KG1 (cell line): Measurements from ENCODE around the gene ZBTB38.

Experiments
- DNase-seq: peaks from one replicate; lab custom pipeline; 2025; lab: John Stamatoyannopoulos, UW

The ZBTB38 gene

DNA sequence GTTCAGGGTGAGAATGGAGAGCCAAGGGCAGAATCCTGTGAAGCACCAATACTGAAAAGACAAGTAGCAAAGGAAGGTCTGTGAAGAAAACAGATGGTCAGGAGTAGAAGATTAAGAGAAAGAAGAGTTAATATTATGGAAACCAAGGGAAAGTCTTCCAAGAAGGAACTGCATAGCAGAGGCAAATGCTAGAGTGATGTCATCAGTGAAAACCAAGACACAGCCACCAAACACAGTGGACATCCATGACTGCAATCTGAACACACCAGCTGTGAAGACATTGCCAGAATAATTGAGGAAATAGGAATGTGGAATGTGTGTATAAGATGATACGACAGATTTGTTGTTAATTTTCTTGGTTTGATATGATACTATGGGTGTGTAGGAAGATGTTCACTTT lies 26.8 kb upstream of the ZBTB38 start:
- DNase-seq: no peak

DNA sequence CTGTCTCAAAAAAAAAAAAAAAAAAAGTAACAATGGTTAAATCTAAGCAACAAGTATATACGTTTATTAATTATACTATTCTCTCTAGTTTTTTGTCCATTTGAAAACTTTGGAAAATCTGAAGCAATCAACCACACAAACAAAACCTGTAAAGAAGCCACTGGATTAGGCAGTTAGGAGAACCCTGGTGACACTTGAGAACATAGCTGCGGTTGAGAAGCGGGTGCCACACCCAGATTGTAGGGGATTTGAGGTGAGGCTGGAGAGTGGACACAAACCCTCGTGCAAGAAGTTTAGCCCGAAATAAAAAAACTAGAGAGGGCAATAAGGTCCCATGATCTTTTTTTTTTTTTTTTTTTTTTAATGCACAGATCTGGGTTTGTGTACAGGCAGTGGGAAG lies 25.9 kb upstream of the ZBTB38 start:
- DNase-seq: no peak

DNA sequence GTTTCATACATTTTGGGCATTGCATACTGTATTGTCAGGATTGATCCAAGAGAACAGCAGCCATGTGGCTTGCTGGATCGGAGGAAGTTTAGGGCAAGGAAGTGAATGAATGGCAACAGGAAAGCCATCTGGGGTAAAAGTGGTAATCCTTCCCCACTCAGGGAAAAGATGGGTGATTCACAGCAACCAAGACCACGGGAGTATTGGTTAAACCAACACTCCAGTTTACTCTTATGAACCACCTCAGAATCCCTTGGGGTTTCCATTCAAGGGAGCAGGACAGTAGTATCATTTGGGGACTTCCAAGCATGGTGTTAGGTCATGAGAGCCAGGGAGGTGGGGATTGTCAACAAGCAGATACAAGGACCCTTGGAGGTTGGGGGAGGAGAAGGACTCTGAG lies 25.2 kb upstream of the ZBTB38 start:
- no peak for DNase-seq

DNA sequence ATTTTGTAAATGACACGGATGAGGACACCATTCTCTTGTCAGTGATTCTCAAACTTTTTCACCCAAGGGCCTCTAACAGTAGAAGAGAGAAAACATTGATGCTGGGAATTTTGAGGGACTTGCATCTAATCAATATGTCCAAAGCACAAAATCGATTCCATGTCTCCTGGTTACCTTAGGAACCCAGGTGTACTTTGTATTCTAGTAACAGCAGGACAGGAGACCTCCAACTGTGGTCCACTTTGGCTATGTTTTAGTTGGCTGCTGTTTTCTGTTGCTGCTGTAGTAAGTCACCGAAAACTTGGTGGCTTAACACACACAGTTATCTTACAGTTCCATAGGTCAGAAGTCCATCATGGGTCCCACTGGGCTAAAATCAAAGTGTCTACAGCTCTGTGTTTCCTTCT lies 24.4 kb upstream of the ZBTB38 start:
- DNase-seq: no peak

DNA sequence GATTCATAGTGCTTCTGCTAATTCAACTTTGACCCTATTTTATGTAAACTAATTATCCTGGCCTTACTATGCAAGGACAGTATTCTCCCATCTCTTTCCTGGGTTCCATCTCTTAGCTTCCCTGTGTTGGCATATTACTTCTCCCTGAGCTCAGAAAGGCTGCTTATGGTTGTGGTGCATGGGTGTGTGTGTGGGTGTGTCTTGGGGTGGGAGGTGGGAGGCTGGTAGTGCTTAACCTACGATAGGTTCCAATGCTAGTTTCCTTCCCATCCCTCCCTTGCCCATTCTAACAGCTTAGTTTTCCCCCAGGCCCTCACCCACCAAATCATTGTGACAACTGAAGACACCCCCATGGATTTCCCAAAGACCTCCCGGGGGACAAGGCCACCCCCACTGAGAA lies 22.8 kb upstream of the ZBTB38 start:
- DNase-seq: no peak

DNA sequence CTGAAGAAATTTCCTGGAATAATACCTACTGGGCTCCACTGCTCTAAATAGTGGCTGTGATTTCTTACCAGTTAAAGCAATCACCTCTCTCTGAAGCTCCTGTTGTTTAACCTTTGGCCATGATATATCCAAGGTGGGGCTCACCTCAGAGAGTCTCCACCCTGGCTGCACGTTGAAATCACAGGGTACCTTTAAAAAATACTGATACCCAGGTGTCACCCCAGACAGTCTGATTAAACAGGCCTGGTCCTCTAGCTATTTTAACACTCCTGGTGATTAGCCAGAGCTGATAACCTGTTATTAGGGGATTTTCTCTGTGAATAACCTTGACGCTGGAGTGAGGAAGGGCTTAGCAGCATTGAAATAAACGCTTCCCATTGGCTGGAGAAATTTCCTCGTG lies 22.3 kb upstream of the ZBTB38 start:
- DNase-seq: no peak

DNA sequence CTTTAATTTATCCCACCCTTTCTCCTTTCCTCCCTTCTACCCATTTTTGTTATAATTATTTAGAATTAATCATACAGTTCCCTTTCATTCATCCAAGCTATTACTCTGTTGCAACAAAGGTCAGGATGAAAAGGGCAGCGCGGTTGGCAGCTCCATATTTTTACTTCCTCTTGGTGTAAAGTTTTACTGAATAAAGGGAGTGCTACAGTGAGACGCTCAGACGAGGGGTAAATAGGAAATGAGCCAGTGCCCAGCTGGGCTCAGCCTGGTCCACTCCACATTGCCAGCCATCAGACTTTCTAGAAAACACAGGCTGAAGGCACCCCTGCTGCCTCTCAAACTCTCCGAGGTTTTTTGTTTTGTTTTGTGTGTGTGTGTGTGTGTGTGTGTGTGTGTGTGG lies 21.9 kb upstream of the ZBTB38 start:
- no peak for DNase-seq

DNA sequence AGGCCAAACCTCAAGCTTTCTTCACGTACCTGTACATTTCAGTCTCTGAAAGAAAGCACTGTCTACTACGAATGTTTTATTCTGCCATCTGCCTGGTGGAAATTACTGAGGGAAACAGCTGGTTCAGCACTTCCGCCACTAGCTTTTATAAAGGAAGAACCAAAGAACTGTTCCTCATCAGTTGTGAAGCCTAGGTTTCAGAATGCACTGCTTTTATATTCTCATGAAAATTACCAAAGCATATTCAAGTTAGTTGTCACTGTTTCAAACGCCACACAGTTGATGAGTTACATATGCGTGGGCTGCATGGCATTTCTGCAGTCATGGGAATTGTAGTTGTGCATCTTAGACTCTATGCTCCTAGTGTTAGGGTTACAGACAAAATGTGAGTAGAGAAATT lies 21.5 kb upstream of the ZBTB38 start:
- DNase-seq: no peak

DNA sequence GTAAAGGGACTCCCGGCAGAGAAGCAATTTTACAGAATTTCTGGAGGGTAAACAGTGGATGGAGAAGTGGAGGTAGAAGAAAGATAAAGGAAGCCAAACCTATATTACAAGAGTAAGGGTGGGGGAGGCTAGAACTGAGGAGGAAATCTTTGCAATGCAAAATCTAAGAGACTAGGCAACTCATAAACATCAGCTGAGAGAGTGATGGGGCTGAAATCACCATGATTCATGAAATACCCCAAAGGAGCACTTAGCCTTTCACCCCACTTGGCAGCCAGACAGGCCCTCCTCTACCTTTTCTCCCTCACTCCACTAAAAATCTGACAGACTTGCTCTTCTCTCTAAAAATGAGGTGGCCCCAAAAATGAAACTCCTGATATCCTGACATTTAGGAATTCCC lies 19.5 kb upstream of the ZBTB38 start:
- DNase-seq: no peak

DNA sequence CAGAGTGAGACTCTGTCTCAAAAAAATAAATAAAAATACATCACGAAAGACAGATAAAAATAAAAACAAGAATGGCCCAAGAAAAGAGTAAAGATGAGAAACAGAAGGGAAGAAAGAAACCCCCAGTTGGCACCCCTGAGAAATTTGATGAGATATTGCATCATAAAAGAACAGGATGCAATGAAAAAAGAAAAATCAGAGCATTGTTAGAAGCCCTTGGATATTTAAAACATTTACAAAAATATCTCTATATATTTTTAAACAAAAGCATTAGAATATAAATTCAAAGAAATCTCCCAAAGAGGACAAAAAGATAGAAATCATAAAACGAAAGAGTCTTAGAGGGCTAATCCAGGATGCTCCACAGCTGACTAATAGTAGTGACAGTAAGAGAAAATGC lies 18.6 kb upstream of the ZBTB38 start:
- no peak for DNase-seq

DNA sequence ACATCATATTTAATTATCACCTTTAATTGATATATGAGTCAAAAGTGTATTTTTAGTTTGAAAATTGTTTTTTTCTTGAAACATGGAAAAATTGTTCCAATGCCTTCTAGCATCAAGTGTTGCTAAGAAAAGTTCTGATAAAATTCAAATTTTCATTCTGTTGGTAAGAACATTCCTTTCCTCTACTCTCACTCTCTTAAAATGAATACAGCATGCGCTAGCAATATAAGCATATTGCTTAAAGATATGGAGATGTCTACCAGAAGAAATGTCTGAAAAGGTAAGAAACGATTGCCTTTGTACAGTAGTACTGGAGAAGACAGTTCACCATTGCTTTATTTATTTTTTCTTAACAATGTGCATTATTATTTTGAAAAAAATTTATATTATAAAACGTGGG lies 17.6 kb upstream of the ZBTB38 start:
- no peak for DNase-seq

DNA sequence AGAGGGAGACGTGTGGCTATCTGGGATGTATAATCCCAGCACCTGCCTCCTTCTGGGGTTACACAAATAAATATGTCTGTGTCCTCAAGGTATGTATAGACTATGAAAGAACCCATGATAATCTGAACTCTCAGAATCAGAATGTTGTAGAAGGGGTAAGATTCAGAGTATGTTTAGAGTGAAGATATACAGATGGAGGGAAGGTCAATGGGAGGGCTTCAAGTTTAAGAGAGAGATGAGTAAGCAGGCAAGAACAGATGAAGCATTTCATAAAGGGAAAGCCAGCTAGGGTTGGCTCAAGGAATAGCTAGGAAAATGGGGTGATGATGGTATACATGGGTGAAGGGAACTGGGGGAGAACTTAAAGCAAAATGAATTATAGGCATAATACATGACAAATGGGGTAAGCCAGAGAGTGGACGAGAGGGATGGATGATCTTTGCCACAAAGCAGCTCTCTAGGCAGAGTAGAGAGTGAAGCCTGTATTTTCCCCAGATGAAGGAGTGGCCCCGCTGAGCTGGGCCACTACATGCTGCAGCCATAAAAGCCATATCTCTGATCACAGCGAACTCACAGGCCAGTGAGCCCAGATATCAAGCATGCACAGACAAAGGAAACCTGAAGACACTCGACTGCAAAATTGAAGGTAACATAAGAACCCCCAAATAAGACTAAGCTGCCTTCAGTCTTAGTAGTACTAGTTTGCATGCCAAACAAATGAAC lies 15.9 kb upstream of the ZBTB38 start:
- no peak for DNase-seq

DNA sequence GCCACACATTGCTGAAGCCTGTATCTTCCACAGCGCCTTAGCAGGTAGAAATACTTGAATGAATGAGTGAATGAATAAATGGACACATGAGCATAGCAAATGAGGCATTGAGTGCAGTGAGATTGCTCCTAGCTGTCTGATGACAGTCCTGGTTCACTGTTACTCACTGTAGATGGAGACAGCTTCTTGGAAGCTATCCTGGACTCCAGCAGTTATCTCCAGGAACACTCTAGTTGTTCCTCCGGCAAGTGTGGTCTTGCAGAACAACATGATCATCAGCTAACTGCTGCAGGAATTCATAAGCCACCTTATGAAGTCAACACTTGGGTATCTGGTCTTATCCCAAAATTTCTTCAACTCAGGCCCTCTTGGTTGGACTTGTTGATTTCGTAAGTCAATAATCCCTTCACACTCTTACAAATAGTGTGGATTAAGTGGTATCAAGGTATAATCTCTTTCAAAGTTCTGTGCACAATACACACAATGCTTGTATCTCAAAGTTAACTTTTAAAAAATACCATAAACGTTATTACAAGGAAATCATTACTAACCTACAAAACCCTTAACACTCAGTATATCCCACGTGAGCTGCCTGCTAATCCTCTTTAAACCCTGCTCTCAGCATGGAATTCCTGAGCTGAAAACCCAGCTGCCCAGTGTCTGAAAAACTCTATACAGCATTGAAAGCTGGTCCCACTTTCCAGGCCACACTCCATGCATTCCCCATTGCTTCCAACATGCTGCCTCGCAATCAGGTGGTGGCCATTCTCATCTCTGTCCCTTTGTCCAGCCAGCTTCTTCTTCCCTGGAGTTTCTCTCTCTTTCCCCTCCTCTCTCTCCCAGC lies 14.4 kb upstream of the ZBTB38 start:
- no peak for DNase-seq

DNA sequence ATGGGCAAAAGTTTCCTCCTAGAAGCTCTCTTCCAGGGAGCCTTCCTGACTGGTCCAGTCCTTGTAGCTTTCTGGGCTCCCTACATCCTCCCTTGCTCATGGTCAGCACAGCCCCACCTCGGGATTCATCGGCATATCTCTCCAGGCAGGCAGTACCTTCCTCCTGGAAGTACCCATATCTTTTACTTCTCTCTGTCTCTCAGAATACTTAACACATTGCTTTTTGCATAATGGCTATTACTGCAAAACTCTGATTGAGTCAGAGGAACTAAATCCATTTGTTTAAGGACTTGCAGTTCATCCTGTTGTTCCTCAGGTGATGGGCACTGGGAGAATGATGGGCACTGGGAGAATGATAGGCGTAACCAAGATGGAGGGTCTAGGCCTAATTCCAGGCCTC lies 13.8 kb upstream of the ZBTB38 start:
- no peak for DNase-seq

DNA sequence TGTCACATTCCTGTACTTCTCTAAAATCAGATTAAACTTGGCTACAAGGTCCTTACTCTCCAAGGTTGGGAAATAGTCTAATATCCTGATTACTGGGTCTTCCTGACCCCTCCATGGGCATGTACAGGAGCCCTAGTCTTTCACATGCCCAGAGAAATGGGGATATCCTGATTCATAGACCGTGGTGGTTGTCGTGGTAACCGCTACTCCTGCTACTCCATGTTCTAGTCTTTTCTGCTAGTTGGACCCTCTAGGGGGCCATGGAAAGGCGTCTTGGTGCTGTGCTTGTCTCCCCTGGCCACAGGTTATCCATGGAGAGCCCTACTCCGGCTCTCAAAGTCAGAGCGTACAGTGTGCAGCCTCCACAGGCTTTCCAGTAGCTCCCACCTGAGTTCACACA lies 13.1 kb upstream of the ZBTB38 start:
- DNase-seq: no peak

DNA sequence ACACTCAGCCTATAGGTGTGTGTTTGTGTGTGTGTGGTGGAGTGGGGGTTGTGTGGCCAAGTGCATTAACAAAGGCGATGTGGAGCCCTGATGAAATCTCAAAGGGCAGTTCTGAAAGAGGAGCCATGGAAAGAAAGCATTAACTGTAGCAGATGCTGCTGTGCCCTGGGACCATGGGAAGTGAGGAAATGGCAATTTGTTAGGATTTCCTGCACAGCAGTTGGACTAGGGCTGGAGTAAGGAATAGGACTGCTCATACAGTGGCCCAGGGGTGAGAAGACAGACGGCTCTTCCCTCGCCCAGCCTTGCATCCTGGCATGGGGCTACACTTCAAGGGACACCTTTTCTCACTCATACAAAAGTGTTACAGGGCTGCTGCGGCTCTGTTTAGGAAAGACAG lies 12.3 kb upstream of the ZBTB38 start:
- DNase-seq: no peak

DNA sequence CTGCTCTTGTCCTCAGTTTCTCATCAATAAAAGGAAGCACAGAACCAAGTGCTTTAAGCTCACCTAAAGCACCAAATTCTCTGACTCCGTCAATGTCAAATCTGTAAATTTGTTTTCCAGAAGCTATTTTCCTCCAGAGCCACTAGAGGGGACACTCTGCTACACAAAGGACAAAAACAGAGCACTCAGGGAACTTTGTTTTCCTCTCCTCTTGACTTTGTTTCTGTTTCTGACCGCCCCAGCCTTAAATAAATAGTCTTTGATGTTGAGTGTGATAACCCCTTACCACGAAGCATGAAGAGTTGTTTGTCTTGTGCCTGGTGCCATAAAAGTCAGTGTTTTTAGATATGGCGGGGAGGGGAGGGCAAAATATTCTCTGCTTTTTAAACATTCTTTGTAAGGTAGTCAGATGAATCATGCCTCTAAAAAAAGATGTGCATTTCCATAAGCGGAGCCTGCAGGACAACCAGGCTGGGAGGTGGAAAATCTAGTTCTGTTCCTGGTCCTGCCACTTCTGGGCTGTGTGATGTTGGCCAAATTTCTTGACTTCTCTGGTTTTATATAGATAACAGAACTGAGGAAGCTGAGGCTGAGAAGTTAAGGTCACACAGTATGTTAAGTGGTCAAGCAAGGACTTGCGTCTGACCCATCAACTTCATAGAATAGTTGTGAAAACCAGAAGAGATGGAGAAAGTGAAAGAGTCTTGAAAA lies 7.3 kb upstream of the ZBTB38 start:
- DNase-seq: no peak

DNA sequence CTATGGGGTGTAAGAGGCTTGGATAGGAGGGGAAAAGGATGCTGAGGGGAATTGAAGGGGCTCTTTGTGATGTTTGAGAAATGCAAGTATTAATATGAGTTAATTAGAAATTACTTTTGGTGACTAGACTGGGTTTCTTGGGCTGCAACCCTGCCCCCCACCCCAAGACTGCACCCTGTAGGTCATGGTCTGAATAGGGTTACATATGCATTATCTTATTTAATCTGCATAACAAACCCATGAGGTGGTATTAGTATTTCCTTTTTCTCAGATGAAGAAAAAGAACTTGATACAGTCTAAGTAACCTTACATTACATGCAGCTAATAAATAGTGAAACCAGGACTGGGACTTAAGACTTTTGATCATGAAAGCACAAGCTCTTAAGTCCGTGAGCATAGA lies 5.6 kb upstream of the ZBTB38 start:
- DNase-seq: no peak

DNA sequence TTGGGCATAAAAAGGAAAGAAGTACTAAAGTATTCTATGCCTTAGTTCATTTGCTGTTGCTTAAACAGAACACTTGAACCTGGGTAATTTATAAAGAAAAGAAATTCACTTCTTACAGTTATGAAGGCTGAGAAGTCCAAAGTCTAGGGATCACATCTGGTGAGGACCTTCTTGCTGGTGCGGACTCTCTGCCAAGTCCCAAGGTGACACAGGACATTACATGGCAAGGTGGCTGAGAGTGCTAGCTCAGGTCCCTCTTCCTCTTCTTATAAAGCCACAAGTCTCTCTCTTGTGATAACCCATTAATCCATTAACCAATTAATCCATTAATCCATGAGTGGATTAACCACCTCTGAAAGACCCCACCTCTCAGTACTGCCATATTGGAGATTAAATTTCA lies 3.1 kb upstream of the ZBTB38 start:
- no peak for DNase-seq

DNA sequence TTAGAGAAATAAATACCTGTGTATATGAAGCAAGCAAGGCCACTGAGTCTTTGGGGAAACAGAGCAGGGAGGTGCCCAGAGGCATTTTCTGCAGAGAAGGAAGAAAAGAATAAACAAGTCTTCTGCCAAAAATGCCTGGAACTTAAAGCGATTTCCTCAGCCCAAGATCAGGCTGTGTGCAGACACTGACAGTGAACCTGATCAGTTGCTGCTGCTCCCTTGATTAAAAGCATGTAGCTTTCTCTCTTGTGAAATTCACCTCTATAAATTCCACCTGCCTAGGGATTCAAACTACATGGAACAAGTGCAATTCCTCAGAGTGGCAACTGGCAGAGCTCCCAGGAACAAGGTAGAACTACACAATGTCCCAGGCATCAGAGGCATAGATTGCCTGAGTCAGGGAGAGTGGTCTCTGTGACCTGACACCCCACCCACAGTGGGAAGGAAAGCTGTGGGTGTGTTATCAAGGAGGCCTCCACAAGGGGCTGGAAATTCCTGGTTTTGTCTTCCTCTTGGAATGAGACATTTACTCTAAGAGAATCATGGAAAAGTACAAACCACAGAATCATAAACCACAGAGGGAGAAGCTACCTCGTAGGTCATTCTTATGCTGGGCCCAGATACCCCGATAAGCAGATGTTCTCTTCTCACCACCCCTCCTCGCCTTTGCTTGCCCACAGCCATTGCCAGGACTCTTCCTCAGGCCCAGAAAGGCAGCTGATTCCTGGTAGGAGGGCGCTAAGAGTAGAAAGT lies 1.8 kb upstream of the ZBTB38 start:
- DNase-seq: no peak

DNA sequence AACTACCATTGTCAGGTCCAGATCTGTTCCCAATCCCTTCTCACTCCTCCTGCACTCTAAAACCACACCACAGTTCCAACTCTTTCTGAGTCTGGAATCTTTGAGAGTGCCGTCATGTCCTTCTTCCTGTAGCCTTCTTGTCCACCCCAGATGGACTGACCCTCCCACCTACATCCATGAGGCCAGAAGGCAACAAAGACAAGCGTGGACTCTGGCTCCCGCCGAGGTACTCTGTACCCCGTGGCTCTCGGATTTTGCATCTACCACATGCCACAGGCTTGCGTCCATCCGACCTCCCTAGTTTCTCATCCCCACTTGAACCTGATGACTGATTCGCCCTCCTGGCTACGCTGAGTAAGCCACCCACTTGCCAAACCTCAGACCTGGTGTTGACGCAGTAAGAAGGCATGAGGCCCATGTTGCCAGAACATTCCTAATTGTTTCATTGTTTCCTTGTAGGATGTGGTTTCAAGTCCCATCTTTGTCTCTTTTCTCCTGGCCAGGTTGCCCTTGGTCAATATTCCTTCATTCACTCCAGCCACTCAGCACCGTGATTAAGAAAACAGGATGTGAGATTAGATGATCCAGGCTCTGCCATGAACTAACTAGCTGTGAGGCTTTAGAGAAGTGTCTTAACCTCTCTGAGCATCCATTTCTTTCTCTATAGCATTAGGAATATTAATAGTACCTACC lies 1.1 kb upstream of the ZBTB38 start:
- no peak for DNase-seq
